GM18867 (cell line): Measurements from ENCODE around the gene PMP22.

Experiments used
- ATAC-seq: cut with Tn5 transposase; IDR thresholded peaks from one replicate; pipeline ENCODE4 v1.9.1; 2021; ENCODE audit warnings: mild to moderate bottlenecking, moderate library complexity; ENCODE audit not compliant: unreplicated experiment

PMP22 gene

GRCh38 chr17:15278380-15278779 is 13.3 kb upstream of the PMP22 start:
- no peak for ATAC-seq

DNA sequence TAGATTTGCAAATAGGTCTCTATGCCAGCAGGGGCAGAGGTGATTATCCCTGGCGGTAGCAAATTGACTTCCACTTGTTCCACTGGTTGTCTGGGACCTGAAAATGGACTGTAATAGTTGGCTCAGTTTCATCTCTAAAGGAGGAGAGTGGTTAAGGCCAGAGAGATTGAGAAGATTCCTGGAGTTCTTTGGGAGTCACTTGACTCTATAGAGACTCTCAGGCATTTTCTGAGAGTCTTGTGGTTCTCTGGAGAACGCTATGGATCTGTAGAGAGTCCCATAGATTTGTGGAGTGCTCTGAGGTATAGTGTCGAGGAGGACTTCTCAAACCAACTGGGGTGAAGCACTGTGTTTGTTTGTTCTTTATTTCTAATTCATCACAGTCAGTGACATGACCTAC is 8.9 kb upstream of the PMP22 start:
- ATAC-seq = no peak

DNA sequence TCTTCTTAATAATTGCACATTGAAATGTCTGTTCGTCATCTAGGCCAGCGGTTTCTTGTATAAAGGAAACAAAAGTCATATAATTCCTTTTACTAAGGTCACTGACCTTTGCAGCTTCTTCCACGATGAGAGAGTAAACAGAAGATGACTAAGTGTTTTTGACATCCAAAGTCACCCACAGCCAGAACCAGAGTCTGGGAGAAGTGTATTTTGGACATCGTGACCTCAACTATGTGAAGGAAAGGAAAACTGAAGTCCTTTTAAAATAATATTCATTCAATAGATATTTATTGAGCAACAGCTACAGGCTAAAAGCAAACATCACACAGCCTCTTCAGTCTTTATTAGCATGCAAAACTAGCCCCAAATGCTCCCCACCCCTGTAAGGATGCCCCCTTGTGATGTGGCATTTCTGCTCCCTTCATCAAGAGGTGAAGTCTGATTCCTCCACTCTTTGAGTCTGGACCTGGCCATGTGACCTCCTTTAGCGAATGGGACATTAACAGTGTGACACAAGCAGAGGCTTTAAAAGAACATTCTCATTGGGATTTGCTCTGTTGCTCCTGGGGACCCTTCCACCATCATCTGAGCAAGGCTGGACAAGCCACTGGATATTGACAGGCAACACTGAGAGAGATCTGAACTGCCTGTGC is 8.1 kb upstream of the PMP22 start:
- ATAC-seq = no peak

DNA sequence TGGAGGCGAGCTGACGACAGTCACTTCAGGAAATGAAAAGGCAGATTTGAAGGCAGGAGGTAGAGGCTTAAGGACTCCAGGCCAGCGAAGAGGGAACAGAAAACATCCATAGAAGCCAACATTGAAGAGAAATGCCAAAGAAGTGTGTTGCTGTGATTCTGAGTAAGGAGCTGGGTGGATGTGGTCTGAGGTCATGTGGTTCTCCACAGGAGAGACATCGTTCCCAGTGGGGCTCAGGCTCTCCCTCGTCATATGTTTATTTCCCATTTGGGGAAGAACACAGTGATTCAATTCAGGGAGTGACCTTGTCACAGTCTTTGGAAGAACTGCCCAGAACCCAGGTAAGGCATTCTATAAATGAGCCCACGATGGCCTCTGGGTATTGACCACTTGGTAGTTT is 6.6 kb upstream of the PMP22 start:
- no peak for ATAC-seq

GRCh38 chr17:15270628-15271381 is 5.7 kb upstream of the PMP22 start:
- no peak for ATAC-seq

DNA sequence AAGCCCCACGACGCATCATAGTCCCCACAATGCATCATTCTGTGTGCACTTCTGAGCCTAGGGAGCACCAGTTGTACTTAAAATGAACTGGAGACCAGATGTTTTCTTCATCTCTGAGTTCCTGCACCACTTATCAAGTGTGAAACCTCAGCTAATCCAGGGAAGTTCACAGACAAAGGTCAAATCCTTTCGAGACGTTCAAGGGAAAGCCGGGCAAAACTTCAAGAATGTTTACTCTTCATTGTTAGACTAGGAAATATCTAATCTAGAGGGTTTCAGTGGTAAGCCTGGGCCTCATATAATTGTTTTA is 4.6 kb upstream of the PMP22 start:
- ATAC-seq = no peak

DNA sequence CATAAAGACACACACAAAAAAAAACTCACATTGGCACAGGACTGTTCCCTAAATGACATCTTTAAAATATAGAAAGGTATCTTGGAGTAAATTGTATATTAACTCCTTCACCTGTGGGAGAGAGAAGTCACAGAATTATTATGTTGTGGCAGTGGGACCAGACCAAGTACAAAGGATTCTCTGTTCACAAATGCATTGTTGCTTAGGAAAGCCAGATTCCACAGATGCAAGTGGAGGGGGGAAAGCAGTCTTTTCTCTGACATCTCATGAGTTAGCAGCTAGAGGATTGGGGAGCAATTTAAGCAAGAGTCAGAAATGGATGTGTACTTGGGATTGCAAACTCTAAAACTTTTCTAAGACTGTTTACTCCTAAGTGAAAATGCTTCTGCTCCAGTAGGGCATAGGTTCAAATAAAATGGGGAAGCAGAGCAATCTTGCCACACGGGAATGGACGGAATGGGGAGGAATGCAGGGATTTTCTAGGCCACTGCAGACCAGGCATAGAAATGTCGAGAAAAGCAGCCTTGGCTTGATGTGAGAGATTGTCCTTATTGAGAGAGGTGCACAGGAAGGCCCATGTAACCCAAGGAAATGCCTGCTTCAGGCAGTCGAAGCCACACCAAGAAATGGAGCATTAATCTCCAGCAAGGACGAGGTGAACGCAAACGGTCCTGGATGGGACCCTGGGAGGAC is 4.1 kb upstream of the PMP22 start:
- ATAC-seq = no peak

DNA sequence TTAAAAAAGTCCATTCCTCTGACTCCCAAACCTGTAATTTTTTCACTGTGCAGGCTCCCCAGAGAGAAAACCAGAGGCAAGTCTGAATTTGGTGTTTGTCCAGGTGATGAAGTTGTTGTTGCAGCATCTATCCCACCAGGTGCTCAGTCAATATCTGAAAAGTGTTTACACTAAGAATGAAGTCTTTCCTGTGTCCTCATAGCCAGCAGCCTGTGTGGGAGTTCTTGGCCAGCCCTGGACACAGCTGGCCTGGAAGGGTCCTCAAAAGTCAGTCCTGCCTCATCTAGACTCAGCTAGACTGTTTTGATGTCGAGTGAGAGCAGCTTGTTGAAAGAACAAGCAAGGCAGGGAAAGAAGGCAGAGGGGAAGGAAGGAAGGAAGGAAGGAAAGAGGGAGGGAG is 3.3 kb upstream of the PMP22 start:
- no peak for ATAC-seq

GRCh38 chr17:15267996-15268395 is 2.9 kb upstream of the PMP22 start:
- ATAC-seq = no peak

DNA sequence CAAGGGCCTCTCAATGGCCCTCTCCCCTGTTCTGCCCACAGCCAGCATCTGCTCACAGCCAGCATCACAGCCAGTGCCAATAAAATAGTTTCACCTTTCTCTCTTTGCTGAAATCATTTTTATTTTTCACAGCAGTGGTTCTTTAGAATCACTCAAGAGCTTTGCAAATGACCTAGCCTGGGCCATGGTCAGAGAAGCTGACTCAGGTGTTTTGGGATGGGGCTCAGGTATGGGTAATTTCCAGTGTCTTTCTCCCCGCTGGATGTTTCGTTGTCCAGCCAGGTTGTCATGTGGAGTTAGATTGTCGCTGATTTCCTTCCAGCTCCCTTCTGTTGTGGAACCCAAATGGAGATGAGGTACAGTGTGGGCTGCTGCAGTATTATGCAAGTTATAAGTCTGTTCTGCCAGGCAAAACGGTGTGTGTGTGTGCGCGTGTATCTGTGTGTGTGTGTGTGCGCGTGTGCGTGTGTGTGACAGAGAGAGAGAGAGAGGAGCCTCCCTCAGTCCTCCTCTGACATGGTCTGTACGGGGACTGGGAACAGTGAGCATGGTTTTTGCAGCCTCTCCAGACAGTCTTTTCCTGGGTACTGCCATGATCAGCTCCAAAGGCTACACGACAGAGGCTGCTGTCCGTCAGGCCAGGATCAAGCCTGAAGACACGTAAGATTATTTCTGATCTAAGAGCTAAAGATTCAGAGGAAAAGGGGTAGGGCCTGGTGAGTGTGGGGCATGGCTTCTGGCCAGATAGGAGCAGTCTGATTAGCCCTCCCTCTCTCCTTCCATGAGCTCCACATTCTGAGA is 1.4 kb upstream of the PMP22 start:
- no peak for ATAC-seq

GRCh38 chr17:15264542-15264941 is 584 bp downstream of the PMP22 start:
- ATAC-seq = no peak

- no peak for ATAC-seq
Observed at GRCh38 chr17:15263680-15264079, 1.4 kb downstream of the PMP22 start.

DNA sequence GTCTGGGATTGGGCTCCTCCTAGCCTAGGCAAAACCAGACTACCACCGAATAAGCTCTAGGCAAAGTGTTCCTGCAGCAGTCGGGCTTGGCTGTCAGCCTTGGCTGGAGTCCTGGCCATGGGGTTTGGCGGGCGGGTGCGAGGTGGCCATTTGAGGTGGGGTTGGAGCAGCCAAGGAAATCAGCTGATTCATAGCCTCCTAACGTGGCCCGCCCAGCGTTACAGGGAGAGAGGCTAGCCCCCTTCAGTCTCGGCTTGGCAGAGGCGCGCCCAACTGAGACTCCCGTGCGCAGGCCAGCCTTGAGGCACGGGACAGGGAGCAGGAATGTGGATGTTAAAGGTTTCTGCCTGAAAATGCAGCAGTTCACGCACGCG is 1.9 kb downstream of the PMP22 start:
- ATAC-seq = no peak

DNA sequence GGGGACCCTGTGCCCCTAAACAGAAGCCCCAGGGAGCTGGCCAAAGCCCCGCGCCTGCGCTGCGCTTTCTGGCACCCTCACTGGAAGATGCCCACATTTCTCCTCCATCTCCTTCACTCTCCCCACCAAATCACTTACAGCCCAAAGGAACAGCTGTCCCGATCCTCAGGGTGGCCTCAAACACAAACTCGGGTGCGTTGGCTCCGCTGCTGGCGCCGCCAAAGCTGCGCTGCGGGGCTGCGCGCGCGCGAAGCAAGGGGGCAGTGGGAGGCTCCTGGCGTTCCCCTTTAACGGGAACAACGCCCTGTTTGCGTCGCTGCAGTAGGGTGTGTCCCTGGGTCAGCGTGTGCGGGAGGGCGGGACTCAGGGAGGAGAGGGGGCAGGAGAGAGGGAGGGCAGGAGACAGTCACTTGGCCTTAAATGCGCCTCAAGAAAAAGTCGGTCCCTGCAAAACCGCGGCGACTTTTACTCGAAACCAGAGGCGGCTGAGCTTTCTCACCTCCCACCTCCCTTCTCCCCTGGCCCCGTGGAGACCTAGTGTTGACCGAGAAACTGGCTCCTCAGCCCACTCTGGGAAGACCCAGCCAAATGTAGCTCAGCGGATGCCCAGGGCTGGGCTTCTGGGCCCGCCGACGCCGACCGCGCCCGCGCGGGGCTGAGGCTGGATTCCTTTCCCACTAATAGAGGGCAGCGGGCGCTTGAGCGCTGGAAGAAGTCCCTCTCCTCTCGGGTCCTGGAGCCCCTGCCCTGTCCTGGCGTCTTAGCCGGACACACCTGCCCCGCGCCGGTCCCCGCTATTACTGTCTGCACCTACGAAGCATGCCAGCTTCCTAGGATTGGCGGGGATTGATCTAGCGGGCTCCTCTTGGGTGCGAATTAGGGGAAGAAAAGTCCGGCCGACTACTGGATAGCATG is 2.6 kb downstream of the PMP22 start:
- ATAC-seq = no peak

GRCh38 chr17:15261802-15262290 is 3.3 kb downstream of the PMP22 start:
- no peak for ATAC-seq

DNA sequence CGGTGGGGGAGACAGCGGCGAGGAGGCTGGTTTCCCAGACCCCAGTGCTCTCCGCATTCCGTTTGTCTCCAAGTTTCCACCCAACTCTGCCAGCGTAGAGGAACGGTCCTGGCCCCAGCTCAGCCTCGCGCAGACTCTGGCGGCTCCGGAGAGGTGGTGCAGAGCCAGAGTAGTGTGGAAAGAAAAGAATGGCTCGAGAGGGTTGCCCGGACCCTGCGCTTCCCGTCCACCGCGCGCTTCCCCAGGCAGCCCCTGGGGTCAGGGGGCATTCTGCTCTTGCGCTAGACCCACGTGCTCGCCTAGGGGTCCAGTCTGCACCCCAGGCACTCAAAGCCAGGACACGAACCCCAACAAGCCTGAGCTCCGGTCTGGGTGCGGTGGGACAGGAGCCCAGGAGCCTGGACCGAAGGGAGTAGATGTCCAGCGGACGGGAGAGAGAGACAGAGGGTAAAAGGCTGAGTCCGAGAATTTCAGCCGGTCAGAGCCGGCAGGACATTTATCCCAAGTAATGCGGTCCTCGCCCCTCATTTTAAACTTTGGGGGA is 3.8 kb downstream of the PMP22 start:
- ATAC-seq = no peak

DNA sequence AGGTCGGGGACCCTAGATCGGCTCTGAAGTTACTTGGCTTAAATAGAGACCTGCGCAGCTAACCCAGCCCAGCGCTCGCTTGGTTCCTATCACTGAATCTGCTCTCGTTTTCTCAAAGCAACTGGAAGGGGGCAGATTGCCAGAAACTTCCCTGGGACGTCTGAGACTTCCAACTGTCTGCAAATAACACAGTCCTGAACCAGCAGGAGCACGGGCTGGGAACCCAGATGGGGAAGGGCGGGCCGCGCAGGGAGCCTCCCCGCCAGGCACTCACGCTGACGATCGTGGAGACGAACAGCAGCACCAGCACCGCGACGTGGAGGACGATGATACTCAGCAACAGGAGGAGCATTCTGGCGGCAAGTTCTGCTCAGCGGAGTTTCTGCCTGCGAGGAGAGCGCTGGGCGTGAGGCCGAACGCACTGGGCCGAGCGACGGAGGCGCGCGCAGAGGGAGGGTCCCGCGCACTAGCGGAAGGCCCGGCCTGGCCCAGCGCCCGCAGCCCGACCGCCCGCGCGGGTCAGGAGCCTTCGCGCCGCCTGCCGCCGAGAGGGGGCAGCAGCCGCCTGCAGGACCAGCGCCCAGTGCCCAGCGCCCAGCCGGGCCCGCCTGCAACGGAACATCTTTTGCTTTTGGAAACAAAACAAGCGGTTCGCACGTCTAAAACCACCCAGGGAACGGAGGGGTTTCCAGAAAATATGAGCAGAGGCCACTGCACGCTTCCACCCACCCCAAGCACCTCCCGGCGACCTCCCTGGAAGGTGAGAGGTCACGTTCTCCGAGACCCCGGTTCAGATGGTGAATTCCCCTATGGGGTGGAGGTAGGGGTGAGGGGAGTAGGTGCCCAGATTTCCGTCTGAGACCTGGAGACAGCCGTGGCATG is 4.5 kb downstream of the PMP22 start:
- ATAC-seq = peak; percentile 52

GRCh38 chr17:15257796-15258512 is 7.2 kb downstream of the PMP22 start:
- no peak for ATAC-seq
